Vagina (tissue), 2 donors: ENCODE data around the gene MYH14. TPM values are rescaled to one million over a fixed set of nuclear protein-coding genes. Genes with fewer than 3 reads are reported as not detected.

Source experiments
- DNase-seq, 2 donors: peaks; one replicate each; pipeline ENCODE4 v3.0.0-alpha.2; 2017; ENCODE audit errors: extremely low spot score in 2 of 2
- H3K27ac ChIP-seq: fragments of 200-600 bp; sonication (generic); one replicate; pipeline ENCODE4 v1.5.1; 2019
- H3K27me3 ChIP-seq: fragments of 200-600 bp; sonication (generic); one replicate; pipeline ENCODE4 v1.5.1; 2019
- H3K36me3 ChIP-seq, 2 donors: fragments of 200-600 bp; sonication (generic); one replicate each; pipeline ENCODE4 v1.5.1; 2017 to 2019
- H3K4me1 ChIP-seq: fragments of 200-600 bp; sonication (generic); one replicate; pipeline ENCODE4 v1.5.1; 2019
- H3K4me3 ChIP-seq, 2 donors: fragments of 200-600 bp; sonication (generic); 1 replicate in 1 of 2; 2 replicates in 1 of 2; pipeline ENCODE4 v1.5.1; 2016 to 2019
- H3K9me3 ChIP-seq: fragments of 200-600 bp; sonication (generic); one replicate; pipeline ENCODE4 v1.5.1; 2019
- CTCF ChIP-seq, 3 experiments: fragments of 450-650 bp in 2 of 3; fragments of 200-600 bp in 1 of 3; sonication (generic) in 1 of 3; IDR thresholded peaks; one replicate each; pipeline ENCODE4 v1.5.1; 2017 to 2019; ENCODE audit warnings: antibody characterized with exemption in 3 of 3, mild to moderate bottlenecking in 2 of 3, moderate library complexity in 2 of 3
- POLR2A ChIP-seq, 2 donors: fragments of 450-650 bp; IDR thresholded peaks; one replicate each; pipeline ENCODE4 v1.6.1; 2017; ENCODE audit warnings: antibody characterized with exemption in 2 of 2, mild to moderate bottlenecking in 2 of 2, moderate library complexity in 2 of 2
- POLR2AphosphoS5 ChIP-seq, 2 donors: sonication (generic); formaldehyde crosslinking; IDR thresholded peaks; one replicate each; pipeline ENCODE4 v1.9.0; 2017; ENCODE audit warnings: antibody characterized with exemption in 2 of 2, mild to moderate bottlenecking in 2 of 2, low read depth in 1 of 2; ENCODE audit not compliant: insufficient read depth in 1 of 2
- intact Hi-C: fragments of 100-400 bp; cut with DNase I; formaldehyde crosslinking; loops from one replicate; pipeline ENCODE4 v1.15.1; 2023
- total RNA-seq: library from RNA; depleted of rRNA; stranded (reverse); fragments of >200 nt; gene quantifications from one replicate; pipeline ENCODE4 v1.2.3, GENCODE V29; 2016

The MYH14 gene
- total RNA-seq, 1 donor from 2014 or later = 51.6 TPM

- no peak overlapping the region for H3K27ac ChIP-seq
- H3K4me3 ChIP-seq = no peak overlapping the region
- no peaks in the 10 kb centered on the region for H3K4me1 ChIP-seq
- TF ChIP-seq CTCF (IDR thresholded peaks at IDR 0.05) (no peak), POLR2AphosphoS5 (IDR thresholded peaks at IDR 0.05; ENCODE audit: insufficient read depth in 1 of 2, low read depth in 1 of 2) (no peak), POLR2A (IDR thresholded peaks at IDR 0.05) (no peak)
- peaks cover 25% of the 10 kb centered on the region for H3K27me3 ChIP-seq
- intact Hi-C loops = no loop called here
- no peaks in the 10 kb centered on the region for H3K9me3 ChIP-seq
- H3K36me3 ChIP-seq = no peaks in the 10 kb centered on the region
- no peak for DNase-seq
These were observed 112.5 kb downstream of the MYH14 start for GRCh38 chr19:50315773-50316448.

GRCh38 chr19:50317115-50317514 lies 113.7 kb downstream of the MYH14 start:
- Histone ChIP-seq H3K9me3 (no peaks in the 10 kb centered on the region), H3K27ac (no peak overlapping the region), H3K4me3 (no peak overlapping the region), H3K27me3 (peaks cover 23% of the 10 kb centered on the region), H3K36me3 (no peaks in the 10 kb centered on the region), H3K4me1 (no peaks in the 10 kb centered on the region)
- no peak for TF ChIP-seq POLR2A (IDR thresholded peaks at IDR 0.05)
- TF ChIP-seq POLR2AphosphoS5 (IDR thresholded peaks at IDR 0.05; ENCODE audit: insufficient read depth in 1 of 2, low read depth in 1 of 2) = no peak
- no peak for TF ChIP-seq CTCF (IDR thresholded peaks at IDR 0.05)
- DNase-seq = no peak
- intact Hi-C loops = no loop called here

- no peak for TF ChIP-seq CTCF (IDR thresholded peaks at IDR 0.05)
- TF ChIP-seq POLR2A (IDR thresholded peaks at IDR 0.05) = no peak
- no peak for TF ChIP-seq POLR2AphosphoS5 (IDR thresholded peaks at IDR 0.05; ENCODE audit: insufficient read depth in 1 of 2, low read depth in 1 of 2)
- no peaks in the 10 kb centered on the region for H3K4me1 ChIP-seq
- H3K9me3 ChIP-seq = no peaks in the 10 kb centered on the region
- H3K27me3 ChIP-seq = peaks cover 11% of the 10 kb centered on the region
- no peak overlapping the region for H3K27ac ChIP-seq
- no peak for DNase-seq
- no peak overlapping the region for H3K4me3 ChIP-seq
- intact Hi-C loops = no loop called here
- H3K36me3 ChIP-seq = no peaks in the 10 kb centered on the region
These were observed 115.0 kb downstream of the MYH14 start for GRCh38 chr19:50318438-50318837.

GRCh38 chr19:50319156-50319555 lies 115.7 kb downstream of the MYH14 start:
- Histone ChIP-seq H3K4me3 (no peak overlapping the region), H3K4me1 (peaks cover 6% of the 10 kb centered on the region), H3K27me3 (peaks cover 6% of the 10 kb centered on the region), H3K27ac (no peak overlapping the region), H3K9me3 (no peaks in the 10 kb centered on the region), H3K36me3 (no peaks in the 10 kb centered on the region)
- intact Hi-C loops = no loop called here
- no peak for DNase-seq
- no peak for TF ChIP-seq POLR2AphosphoS5 (IDR thresholded peaks at IDR 0.05; ENCODE audit: insufficient read depth in 1 of 2, low read depth in 1 of 2)
- TF ChIP-seq CTCF (IDR thresholded peaks at IDR 0.05) = no peak
- no peak for TF ChIP-seq POLR2A (IDR thresholded peaks at IDR 0.05)

GRCh38 chr19:50320051-50320450 lies 116.6 kb downstream of the MYH14 start:
- Histone ChIP-seq H3K36me3 (no peaks in the 10 kb centered on the region), H3K9me3 (no peaks in the 10 kb centered on the region), H3K4me1 (peaks cover 14% of the 10 kb centered on the region), H3K4me3 (no peak overlapping the region), H3K27me3 (no peaks in the 10 kb centered on the region), H3K27ac (no peak overlapping the region)
- intact Hi-C loops = no loop called here
- DNase-seq = no peak
- TF ChIP-seq POLR2A (IDR thresholded peaks at IDR 0.05) (no peak), CTCF (IDR thresholded peaks at IDR 0.05) (no peak), POLR2AphosphoS5 (IDR thresholded peaks at IDR 0.05; ENCODE audit: insufficient read depth in 1 of 2, low read depth in 1 of 2) (no peak)
